GM20000 (cell line): Measurements from ENCODE around the gene HOXD9.
A peak's percentile ranks its signal among the peaks of the same experiment; 100 is the strongest.

ENCODE experiments used
- DNase-seq: peaks from one replicate; pipeline ENCODE4 v3.0.0; 2012; ENCODE audit warnings: low spot score
- TF ChIP-seq, protein P1 (sequence below): IDR thresholded peaks from 2 replicates; pipeline ENCODE4 v1.5.1; 2012; ENCODE audit warnings: mild to moderate bottlenecking, control low read depth; ENCODE audit errors: extremely low read depth, missing control alignments

The HOXD9 gene

DNA sequence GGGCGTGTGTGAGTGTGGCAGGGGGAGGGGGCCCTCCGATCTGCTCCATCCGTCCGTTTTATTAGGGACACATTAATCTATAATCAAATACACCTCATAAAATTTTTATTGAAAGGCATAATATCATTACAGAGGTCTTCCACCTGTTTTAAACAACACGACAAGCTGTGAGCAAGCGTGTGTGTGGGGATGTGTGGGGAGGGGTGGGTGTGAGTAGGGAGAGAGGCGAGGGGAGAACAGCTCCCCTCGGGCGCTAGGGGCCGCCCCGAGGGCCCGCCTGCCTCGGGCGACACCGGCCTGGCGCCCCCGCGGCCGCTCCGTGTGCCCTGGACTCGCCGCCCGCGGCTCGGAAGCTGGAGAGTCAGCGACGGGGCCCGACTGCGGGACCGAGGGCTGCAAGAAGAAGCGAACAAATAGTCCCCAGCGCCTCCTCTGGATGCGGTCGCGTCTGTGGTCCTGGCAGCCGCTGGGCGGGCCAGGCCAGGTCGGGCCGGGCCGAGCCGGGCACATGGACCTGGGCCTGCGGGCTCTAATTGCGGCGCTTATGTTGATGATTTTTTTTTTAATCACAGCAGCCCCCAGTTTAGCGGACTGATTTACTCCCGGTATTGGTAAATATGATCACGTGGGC is 352 bp upstream of the HOXD9 start:
- no peak for DNase-seq
- TF ChIP-seq, protein P1, sequence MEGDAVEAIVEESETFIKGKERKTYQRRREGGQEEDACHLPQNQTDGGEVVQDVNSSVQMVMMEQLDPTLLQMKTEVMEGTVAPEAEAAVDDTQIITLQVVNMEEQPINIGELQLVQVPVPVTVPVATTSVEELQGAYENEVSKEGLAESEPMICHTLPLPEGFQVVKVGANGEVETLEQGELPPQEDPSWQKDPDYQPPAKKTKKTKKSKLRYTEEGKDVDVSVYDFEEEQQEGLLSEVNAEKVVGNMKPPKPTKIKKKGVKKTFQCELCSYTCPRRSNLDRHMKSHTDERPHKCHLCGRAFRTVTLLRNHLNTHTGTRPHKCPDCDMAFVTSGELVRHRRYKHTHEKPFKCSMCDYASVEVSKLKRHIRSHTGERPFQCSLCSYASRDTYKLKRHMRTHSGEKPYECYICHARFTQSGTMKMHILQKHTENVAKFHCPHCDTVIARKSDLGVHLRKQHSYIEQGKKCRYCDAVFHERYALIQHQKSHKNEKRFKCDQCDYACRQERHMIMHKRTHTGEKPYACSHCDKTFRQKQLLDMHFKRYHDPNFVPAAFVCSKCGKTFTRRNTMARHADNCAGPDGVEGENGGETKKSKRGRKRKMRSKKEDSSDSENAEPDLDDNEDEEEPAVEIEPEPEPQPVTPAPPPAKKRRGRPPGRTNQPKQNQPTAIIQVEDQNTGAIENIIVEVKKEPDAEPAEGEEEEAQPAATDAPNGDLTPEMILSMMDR: no peak

DNA sequence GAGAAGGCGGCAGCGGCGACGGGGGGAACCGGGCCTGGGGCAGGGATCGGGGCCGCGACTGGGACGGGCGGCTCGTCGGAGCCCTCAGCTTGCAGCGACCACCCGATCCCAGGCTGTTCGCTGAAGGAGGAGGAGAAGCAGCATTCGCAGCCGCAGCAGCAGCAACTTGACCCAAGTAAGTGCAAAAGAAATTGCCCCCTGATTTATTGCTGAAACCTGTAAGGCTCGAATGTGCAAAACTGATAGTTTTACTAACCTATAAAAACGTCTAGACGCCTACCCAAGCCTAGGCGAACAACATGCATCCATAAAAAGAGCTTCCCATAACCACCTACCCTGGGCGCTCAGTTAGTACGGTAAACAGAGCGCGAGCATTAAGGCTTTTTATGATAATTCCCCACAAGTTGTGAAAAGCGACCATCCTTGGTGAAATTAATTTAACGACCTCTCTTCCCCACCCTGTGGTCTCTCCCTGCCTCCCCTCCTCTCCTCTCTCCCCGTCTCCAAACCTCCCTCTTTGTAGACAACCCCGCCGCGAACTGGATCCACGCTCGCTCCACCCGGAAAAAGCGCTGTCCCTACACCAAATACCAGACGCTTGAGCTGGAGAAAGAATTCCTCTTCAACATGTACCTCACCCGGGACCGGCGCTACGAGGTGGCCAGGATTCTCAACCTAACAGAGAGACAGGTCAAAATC is 1.0 kb downstream of the HOXD9 start:
- DNase-seq: no peak
- TF ChIP-seq, protein P1: no peak

DNA sequence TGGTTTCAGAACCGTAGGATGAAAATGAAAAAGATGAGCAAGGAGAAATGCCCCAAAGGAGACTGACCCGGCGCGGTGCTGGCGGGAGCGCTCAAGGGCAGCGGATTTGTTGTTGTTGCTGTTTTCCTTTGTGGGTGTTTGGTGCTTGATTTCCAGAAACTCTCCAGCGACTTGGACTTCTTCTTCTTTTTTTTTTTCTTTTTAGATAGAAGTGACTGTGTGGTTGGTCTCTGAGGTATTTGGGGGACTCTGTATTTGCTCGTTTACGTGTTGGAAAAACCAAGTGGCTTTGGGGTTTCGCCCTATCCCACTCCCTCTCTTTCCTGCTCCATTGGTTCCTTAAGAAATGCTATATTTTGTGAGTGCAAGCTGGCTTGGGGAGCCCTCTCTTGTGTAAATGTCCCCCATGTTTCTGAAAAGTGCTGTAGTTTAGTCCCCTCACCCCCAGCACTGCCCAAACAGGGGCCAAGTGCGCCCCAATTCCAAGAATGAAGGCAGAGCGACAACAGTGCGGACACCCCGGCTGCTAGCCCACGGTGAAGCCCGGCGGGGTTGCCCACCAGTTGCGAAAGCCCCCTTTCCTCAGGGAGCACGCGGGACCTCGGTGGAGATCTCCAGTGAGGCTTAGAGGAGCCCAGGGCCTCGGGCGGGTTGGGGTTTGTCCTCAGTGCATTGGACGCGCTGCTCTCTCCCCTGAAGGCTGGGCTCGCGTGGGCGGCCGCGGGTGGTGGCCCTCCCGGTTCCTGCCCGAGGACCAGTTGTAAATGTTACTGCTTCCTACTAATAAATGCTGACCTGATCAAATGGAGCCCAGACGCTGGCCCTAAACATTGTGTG is 1.8 kb downstream of the HOXD9 start:
- TF ChIP-seq, protein P1: no peak
- DNase-seq: no peak

DNA sequence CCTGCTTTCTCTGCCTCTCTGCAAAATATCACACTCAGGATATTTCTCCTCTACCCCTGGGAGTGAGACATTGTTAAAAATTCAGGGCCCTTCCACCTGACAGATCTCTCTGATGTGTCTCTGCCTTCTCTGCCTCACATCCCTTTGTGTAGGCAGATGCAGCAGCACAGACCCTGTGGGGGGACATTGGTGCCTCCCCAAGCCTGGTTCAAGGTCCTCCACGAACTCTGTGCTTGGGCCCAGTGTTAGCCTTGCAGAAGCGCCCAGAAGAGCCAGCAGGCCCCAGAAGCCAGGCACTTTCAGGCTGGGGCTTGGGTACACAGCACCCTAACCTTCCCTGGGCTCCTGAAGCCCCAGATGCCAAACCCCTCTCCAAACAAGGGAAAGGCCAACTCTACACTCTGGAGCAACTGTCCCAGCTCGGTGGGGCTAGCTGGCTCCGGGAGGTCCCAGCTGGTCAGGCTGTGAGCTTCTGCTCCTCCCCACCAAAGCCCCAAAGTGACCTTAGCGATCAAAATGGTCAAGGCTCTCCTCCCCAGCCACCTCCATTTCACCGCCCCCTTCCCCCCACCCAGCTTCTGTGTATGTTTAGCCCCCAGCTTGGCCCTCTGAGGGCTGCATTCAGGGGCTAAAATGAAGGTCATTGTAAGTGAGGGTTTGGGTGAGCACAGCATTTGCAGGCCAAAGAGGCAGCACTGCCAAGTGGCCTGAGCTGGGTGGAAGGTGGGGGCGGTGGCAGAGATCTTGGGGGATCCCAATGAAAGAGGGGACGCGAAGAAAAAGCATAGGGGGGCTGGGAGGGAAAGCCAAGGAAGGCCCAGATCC is 2.6 kb downstream of the HOXD9 start:
- no peak for DNase-seq
- TF ChIP-seq, protein P1: no peak

DNA sequence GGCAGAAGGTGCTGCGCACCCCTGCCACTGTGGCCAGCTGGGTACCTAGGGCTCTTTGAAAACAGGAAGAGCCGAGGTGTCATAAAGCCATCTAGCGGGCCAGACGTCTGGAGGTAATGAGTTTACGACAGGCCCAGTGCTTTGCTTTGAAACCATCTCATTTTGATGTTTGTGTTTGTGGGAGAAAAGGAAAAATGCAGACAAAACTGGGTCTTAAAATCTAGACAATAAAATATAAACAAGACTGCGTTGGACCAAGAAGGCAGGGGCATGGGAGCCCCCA is 3.2 kb downstream of the HOXD9 start:
- DNase-seq: no peak
- TF ChIP-seq, protein P1: no peak

DNA sequence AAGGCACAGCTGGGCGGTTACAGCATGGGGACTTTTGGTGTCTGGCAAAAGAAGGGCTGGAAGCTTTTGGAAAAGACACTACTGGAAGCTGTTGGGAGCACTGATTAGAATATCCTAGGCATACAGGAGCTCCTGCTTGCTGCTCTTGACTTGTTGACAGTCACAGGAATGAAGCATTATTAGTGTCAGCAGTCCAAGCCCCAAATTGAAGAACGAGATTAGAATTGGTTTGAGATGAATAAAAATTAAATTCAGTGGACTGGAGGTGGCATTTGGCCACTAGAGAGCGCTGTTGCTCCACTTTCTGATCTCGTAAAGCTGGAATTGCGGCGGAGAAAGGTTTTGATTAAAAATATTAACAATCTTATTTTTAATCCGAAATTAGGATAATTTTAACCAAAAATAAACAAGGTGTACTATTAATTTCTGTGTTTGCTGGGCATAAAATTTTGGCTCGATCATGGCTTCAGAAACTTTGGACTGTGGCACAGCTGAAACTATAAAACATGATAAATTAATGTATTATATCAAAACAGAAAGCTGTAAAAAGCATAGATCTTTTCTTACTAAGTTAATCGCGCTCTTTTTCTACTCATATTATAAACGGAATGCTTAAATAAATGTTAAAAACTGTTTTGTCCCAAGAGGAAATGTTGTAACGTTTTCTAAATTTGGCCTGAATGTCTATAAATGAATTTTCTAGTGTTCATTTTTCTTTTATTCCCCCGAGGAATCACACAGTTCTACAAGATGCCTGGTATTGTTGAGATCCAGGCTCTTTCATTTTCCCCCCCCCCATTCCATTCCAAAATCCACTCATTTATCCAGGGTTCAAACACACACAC is 4.6 kb downstream of the HOXD9 start:
- TF ChIP-seq, protein P1: peak; percentile 70
- DNase-seq: peak; percentile 71
